Fibroblast of skin of left biceps (primary cell): ENCODE data around the gene ABCC6.
"Not testable (repeated sequence)": the region's sequence is repeated elsewhere in the genome, so short reads cannot be mapped to it uniquely, and the experiment has no call there.

Experiments
- DNase-seq, 2 experiments: peaks; one replicate each; pipeline ENCODE4 v3.0.0-alpha.2; 2013; ENCODE audit warnings: low read depth in 2 of 2

ABCC6 gene

GRCh38 chr16:16222850-16223661 is at the start of gene ABCC6:
Gene ABCC6, minus strand, starts transcription at chr16:16223494. Its CDS starts 60 bp downstream, at chr16:16223434.
- not testable (repeated sequence) for DNase-seq

GRCh38 chr16:16272573-16273221 is 49.4 kb upstream of the ABCC6 start:
- DNase-seq = not testable (repeated sequence)

- not testable (repeated sequence) for DNase-seq
Observed at GRCh38 chr16:16271658-16272057, 48.4 kb upstream of the ABCC6 start.

GRCh38 chr16:16268185-16268808 is 45.0 kb upstream of the ABCC6 start:
- not testable (repeated sequence) for DNase-seq

- not testable (repeated sequence) for DNase-seq
Observed at GRCh38 chr16:16267708-16268107, 44.4 kb upstream of the ABCC6 start.

GRCh38 chr16:16265044-16265443 is 41.8 kb upstream of the ABCC6 start:
- not testable (repeated sequence) for DNase-seq

GRCh38 chr16:16263947-16264346 is 40.7 kb upstream of the ABCC6 start:
- not testable (repeated sequence) for DNase-seq

GRCh38 chr16:16262954-16263555 is 39.8 kb upstream of the ABCC6 start:
- not testable (repeated sequence) for DNase-seq

- not testable (repeated sequence) for DNase-seq
Observed at GRCh38 chr16:16259971-16260370, 36.7 kb upstream of the ABCC6 start.

- DNase-seq = not testable (repeated sequence)
Observed at GRCh38 chr16:16258822-16259221, 35.5 kb upstream of the ABCC6 start.

GRCh38 chr16:16257301-16257923 is 34.1 kb upstream of the ABCC6 start:
- not testable (repeated sequence) for DNase-seq

- DNase-seq = not testable (repeated sequence)
Observed at GRCh38 chr16:16252377-16252776, 29.1 kb upstream of the ABCC6 start.

- DNase-seq = not testable (repeated sequence)
Observed at GRCh38 chr16:16249621-16250330, 26.5 kb upstream of the ABCC6 start.

- DNase-seq = not testable (repeated sequence)
Observed at GRCh38 chr16:16247439-16247838, 24.1 kb upstream of the ABCC6 start.

- DNase-seq = not testable (repeated sequence)
Observed at GRCh38 chr16:16246578-16247262, 23.4 kb upstream of the ABCC6 start.

- DNase-seq = not testable (repeated sequence)
Observed at GRCh38 chr16:16243886-16244285, 20.6 kb upstream of the ABCC6 start.

GRCh38 chr16:16240667-16241066 is 17.4 kb upstream of the ABCC6 start:
- DNase-seq = not testable (repeated sequence)

- DNase-seq = not testable (repeated sequence)
Observed at GRCh38 chr16:16237738-16238137, 14.4 kb upstream of the ABCC6 start.

- not testable (repeated sequence) for DNase-seq
Observed at GRCh38 chr16:16237071-16237470, 13.8 kb upstream of the ABCC6 start.

GRCh38 chr16:16232692-16233061 is 9.4 kb upstream of the ABCC6 start:
- DNase-seq = not testable (repeated sequence)
